ENCODE results near the gene SMCO1.
"Not testable (repeated sequence)": the region's sequence is repeated elsewhere in the genome, so short reads cannot be mapped to it uniquely, and the experiment has no call there.

The SMCO1 gene
- total RNA-seq = 0 reads per million in 9 experiments

GRCh38 chr3:196514913-196515621 lies at the start of gene SMCO1:
Gene SMCO1, minus strand, starts transcription at chr3:196515346. Its CDS starts 137 bp downstream, at chr3:196515209.
- Mint-ChIP-seq H3K4me1 (ENCODE audit: low read depth in 2 of 2) (peaks cover 0 to 5% of the 10 kb centered on the region in 2 donors), H3K36me3 (ENCODE audit: insufficient read depth) (peaks cover 3% of the 10 kb centered on the region), H3K27me3 (peaks cover 17 to 23% of the 10 kb centered on the region in 2 donors), H3K27ac (no peak within 1 kb of the TSS), H3K4me3 (no peak within 1 kb of the TSS), H3K9me3 (no peaks in the 10 kb centered on the region)
- ATAC-seq (replicated peaks) (no peak), DNase-seq (no peak)

- no peak for ATAC-seq (replicated peaks)
- Mint-ChIP-seq H3K27ac (peak overlapping the region in 1 of 2 donors; percentile 87), H3K4me1 (ENCODE audit: low read depth in 2 of 2) (peaks cover 15 to 20% of the 10 kb centered on the region in 2 donors)
Measured at GRCh38 chr3:196563721-196564225, 48.6 kb upstream of the SMCO1 start.

DNA sequence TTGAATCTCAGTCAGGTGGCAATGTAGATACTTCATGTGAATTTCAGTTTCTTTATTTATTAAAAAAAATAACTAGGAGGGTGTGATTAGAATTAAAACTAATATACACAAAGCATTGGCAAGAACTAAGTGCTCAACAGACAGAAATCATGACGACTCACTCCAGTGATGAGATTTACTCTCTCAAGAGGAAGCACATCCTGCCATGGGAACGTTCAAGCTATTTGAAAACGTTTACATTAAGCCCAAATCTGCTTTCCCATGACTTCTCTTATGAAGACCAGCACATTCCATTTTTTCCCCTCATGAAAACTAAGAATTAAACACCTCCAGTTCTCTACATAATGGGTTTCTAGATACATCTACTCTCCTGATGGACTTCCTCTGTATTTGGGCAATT lies 44.7 kb upstream of the SMCO1 start:
- Mint-ChIP-seq H3K4me1 (ENCODE audit: low read depth in 2 of 2) (peaks cover 5 to 15% of the 10 kb centered on the region in 2 donors), H3K27me3 (no peaks in the 10 kb centered on the region), H3K27ac (peak overlapping the region in 1 of 2 donors; percentile 10), H3K36me3 (ENCODE audit: insufficient read depth) (peaks cover 23% of the 10 kb centered on the region), H3K4me3 (no peak overlapping the region), H3K9me3 (no peaks in the 10 kb centered on the region)
- no peak for ATAC-seq (replicated peaks)
- DNase-seq = no peak

More at GRCh38 chr3:196563721-196564225, 48.6 kb upstream of the SMCO1 start:
- no peaks in the 10 kb centered on the region for H3K27me3 Mint-ChIP-seq
- H3K9me3 Mint-ChIP-seq = no peaks in the 10 kb centered on the region
- H3K4me3 Mint-ChIP-seq = peak overlapping the region in 1 of 2 donors; percentile 76
- peaks cover 17% of the 10 kb centered on the region for H3K36me3 Mint-ChIP-seq (ENCODE audit: insufficient read depth)
- no peak for DNase-seq

DNA sequence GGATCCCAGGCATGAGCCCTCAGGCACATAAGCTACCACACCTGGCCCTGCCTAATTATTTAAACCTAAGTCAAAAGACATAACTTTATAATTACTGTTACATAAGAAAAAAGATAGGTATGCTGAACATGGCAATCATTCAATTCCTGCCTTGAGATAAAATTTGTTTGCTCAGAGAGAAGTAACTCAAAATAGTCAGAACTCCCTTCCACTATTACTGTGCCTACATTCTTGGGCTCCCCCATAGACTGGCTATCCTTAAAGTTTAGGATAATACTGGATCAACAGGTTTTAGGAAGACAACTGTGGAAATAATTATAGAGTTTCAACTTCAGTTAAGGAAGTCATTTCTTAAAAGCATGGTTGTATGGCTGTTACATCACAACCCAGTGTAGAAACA lies 43.3 kb upstream of the SMCO1 start:
- H3K36me3 Mint-ChIP-seq (ENCODE audit: insufficient read depth) = peaks cover 26% of the 10 kb centered on the region

DNA sequence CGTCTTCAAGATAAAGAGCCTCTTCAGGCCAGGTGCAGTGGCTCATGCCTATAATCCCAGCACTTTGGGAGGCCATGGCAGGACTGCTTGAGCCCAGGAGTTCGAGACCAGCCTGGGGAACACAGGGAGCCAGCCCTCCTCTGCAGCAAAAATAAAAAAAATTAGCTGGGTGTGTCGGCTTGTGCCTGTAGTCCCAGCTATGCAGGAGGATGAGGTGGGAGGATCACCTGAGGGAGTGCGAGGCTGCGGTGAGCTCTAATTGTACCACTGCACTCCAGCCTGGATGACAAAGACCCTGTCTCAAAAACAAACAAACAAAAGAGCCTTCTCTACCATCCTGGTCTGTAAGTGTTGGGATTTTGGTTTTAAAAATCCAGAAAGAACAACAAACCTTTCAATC lies 42.1 kb upstream of the SMCO1 start:
- ATAC-seq (replicated peaks) = no peak
- Mint-ChIP-seq H3K27me3 (no peaks in the 10 kb centered on the region), H3K4me1 (ENCODE audit: low read depth in 2 of 2) (peaks cover 0 to 6% of the 10 kb centered on the region in 2 donors), H3K27ac (no peak overlapping the region), H3K4me3 (no peak overlapping the region), H3K9me3 (no peaks in the 10 kb centered on the region), H3K36me3 (ENCODE audit: insufficient read depth) (peaks cover 26% of the 10 kb centered on the region)
- DNase-seq = no peak

More for the DNA sequence above, 43.3 kb upstream of the SMCO1 start:
- H3K4me3 Mint-ChIP-seq = no peak overlapping the region
- H3K4me1 Mint-ChIP-seq (ENCODE audit: low read depth in 2 of 2) = peaks cover under 1 to 9% of the 10 kb centered on the region in 2 donors
- no peak for ATAC-seq (replicated peaks)
- H3K27me3 Mint-ChIP-seq = no peaks in the 10 kb centered on the region
- H3K9me3 Mint-ChIP-seq = no peaks in the 10 kb centered on the region
- no peak for DNase-seq
- H3K27ac Mint-ChIP-seq = no peak overlapping the region

DNA sequence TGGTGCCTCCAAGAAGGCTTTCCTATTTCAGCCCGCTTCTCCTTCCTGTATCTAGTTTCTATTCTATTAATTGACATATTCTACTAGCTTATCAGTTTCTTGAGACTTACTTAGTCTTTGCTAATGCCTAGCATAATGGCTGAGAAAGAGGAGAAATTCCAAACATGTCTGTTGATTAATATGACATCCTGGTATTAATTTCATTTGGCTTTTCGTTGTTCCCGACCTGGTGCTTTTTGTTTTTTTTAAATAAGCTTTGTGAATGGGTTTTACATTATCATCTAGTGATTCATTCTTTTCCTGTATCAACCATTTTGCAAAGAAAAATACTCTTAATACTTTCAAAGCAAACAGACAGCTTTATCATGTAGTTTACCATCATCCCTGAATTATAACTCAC lies 40.1 kb upstream of the SMCO1 start:
- ATAC-seq (replicated peaks) (no peak), DNase-seq (no peak)
- Mint-ChIP-seq H3K27ac (peak overlapping the region in 1 of 2 donors; percentile 17), H3K9me3 (no peaks in the 10 kb centered on the region), H3K4me1 (ENCODE audit: low read depth in 2 of 2) (peaks cover 0 to 4% of the 10 kb centered on the region in 2 donors), H3K4me3 (no peak overlapping the region), H3K36me3 (ENCODE audit: insufficient read depth) (peaks cover 20% of the 10 kb centered on the region), H3K27me3 (no peaks in the 10 kb centered on the region)

GRCh38 chr3:196554205-196554604 lies 39.1 kb upstream of the SMCO1 start:
- Mint-ChIP-seq H3K27ac (no peak overlapping the region), H3K27me3 (no peaks in the 10 kb centered on the region), H3K4me1 (ENCODE audit: low read depth in 2 of 2) (peaks cover 0 to 2% of the 10 kb centered on the region in 2 donors), H3K4me3 (no peak overlapping the region), H3K9me3 (no peaks in the 10 kb centered on the region), H3K36me3 (ENCODE audit: insufficient read depth) (peaks cover 19% of the 10 kb centered on the region)
- DNase-seq = no peak
- no peak for ATAC-seq (replicated peaks)

- no peaks in the 10 kb centered on the region for H3K9me3 Mint-ChIP-seq
- no peak for ATAC-seq (replicated peaks)
- H3K4me1 Mint-ChIP-seq (ENCODE audit: low read depth in 2 of 2) = peaks cover 0 to 2% of the 10 kb centered on the region in 2 donors
Measured at GRCh38 chr3:196553551-196553950, 38.4 kb upstream of the SMCO1 start.

DNA sequence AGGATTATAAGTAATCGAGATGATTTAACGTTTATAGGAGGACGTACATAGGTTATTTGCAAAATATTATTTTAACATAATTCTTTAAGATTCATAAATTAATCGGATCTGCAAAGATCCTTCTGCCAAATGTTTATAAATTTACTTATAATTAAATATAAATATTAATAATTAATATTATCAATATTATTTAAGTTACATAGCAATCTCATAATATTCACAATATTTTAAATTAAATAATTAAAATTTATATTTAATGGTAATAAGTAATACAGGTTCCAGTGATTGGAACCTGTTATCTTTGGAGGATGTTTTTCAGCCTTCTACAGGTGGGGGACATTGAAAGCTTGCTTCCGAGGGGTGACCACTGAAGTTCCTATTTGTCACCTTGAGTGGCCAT lies 37.1 kb upstream of the SMCO1 start:
- Mint-ChIP-seq H3K27ac (no peak overlapping the region), H3K36me3 (ENCODE audit: insufficient read depth) (peaks cover 16% of the 10 kb centered on the region), H3K9me3 (no peaks in the 10 kb centered on the region), H3K27me3 (peaks cover 0 to 5% of the 10 kb centered on the region in 2 donors), H3K4me3 (no peak overlapping the region), H3K4me1 (ENCODE audit: low read depth in 2 of 2) (peaks cover 0 to 2% of the 10 kb centered on the region in 2 donors)
- no peak for ATAC-seq (replicated peaks)
- DNase-seq = no peak

More at GRCh38 chr3:196553551-196553950, 38.4 kb upstream of the SMCO1 start:
- peaks cover 19% of the 10 kb centered on the region for H3K36me3 Mint-ChIP-seq (ENCODE audit: insufficient read depth)
- no peaks in the 10 kb centered on the region for H3K27me3 Mint-ChIP-seq
- no peak overlapping the region for H3K4me3 Mint-ChIP-seq
- H3K27ac Mint-ChIP-seq = no peak overlapping the region
- no peak for DNase-seq

- not testable (repeated sequence) for ATAC-seq (replicated peaks); H3K36me3 Mint-ChIP-seq (ENCODE audit: insufficient read depth); H3K4me3 Mint-ChIP-seq; H3K27ac Mint-ChIP-seq; H3K9me3 Mint-ChIP-seq; H3K4me1 Mint-ChIP-seq (ENCODE audit: low read depth in 2 of 2); H3K27me3 Mint-ChIP-seq; DNase-seq
Measured at GRCh38 chr3:196550172-196550571, 35.0 kb upstream of the SMCO1 start.

GRCh38 chr3:196549312-196549711 lies 34.2 kb upstream of the SMCO1 start:
- not testable (repeated sequence) for H3K36me3 Mint-ChIP-seq (ENCODE audit: insufficient read depth); H3K4me3 Mint-ChIP-seq; ATAC-seq (replicated peaks); H3K4me1 Mint-ChIP-seq (ENCODE audit: low read depth in 2 of 2); H3K27ac Mint-ChIP-seq; H3K9me3 Mint-ChIP-seq; DNase-seq
- peaks cover 0 to 14% of the 10 kb centered on the region in 2 donors for H3K27me3 Mint-ChIP-seq

GRCh38 chr3:196547067-196547466 lies 31.9 kb upstream of the SMCO1 start:
- Mint-ChIP-seq H3K36me3 (ENCODE audit: insufficient read depth) (peaks cover 3% of the 10 kb centered on the region), H3K4me1 (ENCODE audit: low read depth in 2 of 2) (no peaks in the 10 kb centered on the region), H3K4me3 (no peak overlapping the region), H3K27ac (no peak overlapping the region), H3K9me3 (no peaks in the 10 kb centered on the region), H3K27me3 (peaks cover 0 to 20% of the 10 kb centered on the region in 2 donors)
- ATAC-seq (replicated peaks) (no peak), DNase-seq (no peak)

GRCh38 chr3:196546537-196546936 lies 31.4 kb upstream of the SMCO1 start:
- H3K27me3 Mint-ChIP-seq = peaks cover 0 to 20% of the 10 kb centered on the region in 2 donors
- ATAC-seq (replicated peaks) (no peak), DNase-seq (no peak)
- no peaks in the 10 kb centered on the region for H3K9me3 Mint-ChIP-seq
- H3K4me3 Mint-ChIP-seq = no peak overlapping the region
- H3K36me3 Mint-ChIP-seq (ENCODE audit: insufficient read depth) = peaks cover 3% of the 10 kb centered on the region
- no peak overlapping the region for H3K27ac Mint-ChIP-seq
- H3K4me1 Mint-ChIP-seq (ENCODE audit: low read depth in 2 of 2) = no peaks in the 10 kb centered on the region

DNA sequence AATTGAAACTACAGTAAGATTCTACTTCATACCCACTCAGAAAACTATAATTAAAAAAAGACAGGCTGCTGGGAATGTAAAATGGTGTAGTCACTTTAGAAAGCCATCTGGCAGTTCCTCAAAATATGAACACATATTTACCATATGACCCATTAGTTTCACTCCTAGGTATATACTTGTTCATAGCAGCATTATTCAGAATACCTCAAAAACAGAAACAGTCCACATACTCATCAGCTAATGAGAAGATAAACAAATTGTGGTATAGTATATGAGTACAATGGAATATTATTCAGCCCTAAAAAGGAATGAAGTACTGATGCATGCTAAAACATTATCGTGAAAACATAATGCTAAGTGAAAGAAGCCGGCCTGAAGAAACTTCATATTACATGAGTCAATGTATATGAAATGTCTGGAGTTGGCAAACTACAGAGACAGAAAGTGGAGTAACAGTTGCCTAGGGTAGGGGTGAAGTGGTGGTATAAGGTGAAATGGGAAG lies 29.4 kb upstream of the SMCO1 start:
- Mint-ChIP-seq H3K27ac (no peak overlapping the region), H3K4me3 (no peak overlapping the region), H3K27me3 (peaks cover 0 to 20% of the 10 kb centered on the region in 2 donors), H3K4me1 (ENCODE audit: low read depth in 2 of 2) (no peaks in the 10 kb centered on the region), H3K9me3 (no peaks in the 10 kb centered on the region), H3K36me3 (ENCODE audit: insufficient read depth) (no peaks in the 10 kb centered on the region)
- no peak for ATAC-seq (replicated peaks)
- DNase-seq = no peak

Data from effector memory CD8-positive, alpha-beta T cell (primary cell).